BE2C (cell line): Measurements from ENCODE around the gene EEF1A2.
A peak's percentile ranks its signal among the peaks of the same experiment; 100 is the strongest.
"Not testable (repeated sequence)": the region's sequence is repeated elsewhere in the genome, so short reads cannot be mapped to it uniquely, and the experiment has no call there.

Source experiments
- DNase-seq: peaks from one replicate; pipeline ENCODE4 v3.0.0-alpha.2; 2020
- H3K27me3 ChIP-seq: fragments of 250-450 bp; sonication (Bioruptor Pico); 2 replicates; pipeline ENCODE4 v1.5.1; 2020; ENCODE audit warnings: mild to moderate bottlenecking
- H3K36me3 ChIP-seq: fragments of 250-450 bp; sonication (Bioruptor Pico); 2 replicates; pipeline ENCODE4 v1.5.1; 2020; ENCODE audit warnings: mild to moderate bottlenecking
- H3K4me1 ChIP-seq: fragments of 250-450 bp; sonication (Bioruptor Pico); 2 replicates; pipeline ENCODE4 v1.5.1; 2020
- H3K4me3 ChIP-seq: 2 replicates; pipeline ENCODE4 v1.5.1; 2011; ENCODE audit warnings: low read depth, low read length
- H3K9me3 ChIP-seq: fragments of 250-450 bp; sonication (Bioruptor Pico); 2 replicates; pipeline ENCODE4 v1.5.1; 2020
- CTCF ChIP-seq: IDR thresholded peaks from 2 replicates; pipeline ENCODE4 v1.5.1; 2012; ENCODE audit warnings: mild to moderate bottlenecking, low read depth, low read length

EEF1A2 gene

GRCh38 chr20:63519668-63520503 is 21.0 kb upstream of the EEF1A2 start:
- TF ChIP-seq CTCF = peak; percentile 22
- Histone ChIP-seq H3K4me1 (no peaks in the 10 kb centered on the region), H3K27me3 (no peaks in the 10 kb centered on the region), H3K4me3 (peak overlapping the region; percentile 73), H3K36me3 (peaks cover 22% of the 10 kb centered on the region), H3K9me3 (peaks cover 4% of the 10 kb centered on the region; the same call in 1 of the 2 replicates)
- DNase-seq = peak; percentile 70

- peaks cover 4% of the 10 kb centered on the region; the same call in 1 of the 2 replicates for H3K9me3 ChIP-seq
- H3K36me3 ChIP-seq = peaks cover 22% of the 10 kb centered on the region
- no peak for DNase-seq
- no peaks in the 10 kb centered on the region for H3K27me3 ChIP-seq
- peak overlapping the region; percentile 73 for H3K4me3 ChIP-seq
- H3K4me1 ChIP-seq = no peaks in the 10 kb centered on the region
- TF ChIP-seq CTCF = no peak
Measured at GRCh38 chr20:63518946-63519667, 20.2 kb upstream of the EEF1A2 start.

- Histone ChIP-seq H3K36me3 (peaks cover 19% of the 10 kb centered on the region), H3K27me3 (no peaks in the 10 kb centered on the region), H3K4me3 (no peak overlapping the region), H3K4me1 (no peaks in the 10 kb centered on the region), H3K9me3 (peaks cover 4% of the 10 kb centered on the region; the same call in 1 of the 2 replicates)
- peak; percentile 41 for DNase-seq
- peak; percentile 26 for TF ChIP-seq CTCF
Measured at GRCh38 chr20:63518351-63518861, 19.5 kb upstream of the EEF1A2 start.

GRCh38 chr20:63517376-63518309 is 18.8 kb upstream of the EEF1A2 start:
- no peak for TF ChIP-seq CTCF
- Histone ChIP-seq H3K4me1 (no peaks in the 10 kb centered on the region), H3K9me3 (no peaks in the 10 kb centered on the region), H3K27me3 (no peaks in the 10 kb centered on the region), H3K36me3 (peaks cover 14% of the 10 kb centered on the region), H3K4me3 (no peak overlapping the region)
- no peak for DNase-seq

- H3K27me3 ChIP-seq, H3K4me3 ChIP-seq, H3K4me1 ChIP-seq, DNase-seq, H3K9me3 ChIP-seq, H3K36me3 ChIP-seq: not testable (repeated sequence)
Measured at GRCh38 chr20:63514520-63514919, 15.6 kb upstream of the EEF1A2 start.

GRCh38 chr20:63513207-63513606 is 14.3 kb upstream of the EEF1A2 start:
- no peak for DNase-seq
- Histone ChIP-seq H3K27me3 (no peaks in the 10 kb centered on the region), H3K4me1 (no peaks in the 10 kb centered on the region), H3K9me3 (no peaks in the 10 kb centered on the region), H3K36me3 (no peaks in the 10 kb centered on the region), H3K4me3 (no peak overlapping the region)
- no peak for TF ChIP-seq CTCF
